Mesenteric fat pad (tissue), 1 donor: ENCODE results near the gene PEX1. TPM values are rescaled to one million over a fixed set of nuclear protein-coding genes. Genes with fewer than 3 reads are reported as not detected.
"Not testable (repeated sequence)": the region's sequence is repeated elsewhere in the genome, so short reads cannot be mapped to it uniquely, and the experiment has no call there.

Experiments
- DNase-seq: peaks from one replicate; pipeline ENCODE4 v3.0.0-alpha.2; 2020; ENCODE audit warnings: low spot score
- long read RNA-seq: library from polyadenylated mRNA; unstranded; transcript quantifications from one replicate; pipeline ENCODE4 v2.0.0, GENCODE V29; 2020
- total RNA-seq: library from RNA; stranded (reverse); fragmentation: NEBNext Ultra II Directional; extraction: Animal tissue kit (Norgen Biotek cat#: 25700); gene quantifications from one replicate; pipeline ENCODE4 v1.2.1, GENCODE V29; 2021
- donor health status: DM: yes; HTN: yes; CAD: no.

Gene PEX1
- 12.5 TPM for total RNA-seq
- long read RNA-seq, partial matches to known transcripts = 14 of 15 reads
- long read RNA-seq, other reads (novel, unspliced or antisense) = 1 of 15 reads

DNA sequence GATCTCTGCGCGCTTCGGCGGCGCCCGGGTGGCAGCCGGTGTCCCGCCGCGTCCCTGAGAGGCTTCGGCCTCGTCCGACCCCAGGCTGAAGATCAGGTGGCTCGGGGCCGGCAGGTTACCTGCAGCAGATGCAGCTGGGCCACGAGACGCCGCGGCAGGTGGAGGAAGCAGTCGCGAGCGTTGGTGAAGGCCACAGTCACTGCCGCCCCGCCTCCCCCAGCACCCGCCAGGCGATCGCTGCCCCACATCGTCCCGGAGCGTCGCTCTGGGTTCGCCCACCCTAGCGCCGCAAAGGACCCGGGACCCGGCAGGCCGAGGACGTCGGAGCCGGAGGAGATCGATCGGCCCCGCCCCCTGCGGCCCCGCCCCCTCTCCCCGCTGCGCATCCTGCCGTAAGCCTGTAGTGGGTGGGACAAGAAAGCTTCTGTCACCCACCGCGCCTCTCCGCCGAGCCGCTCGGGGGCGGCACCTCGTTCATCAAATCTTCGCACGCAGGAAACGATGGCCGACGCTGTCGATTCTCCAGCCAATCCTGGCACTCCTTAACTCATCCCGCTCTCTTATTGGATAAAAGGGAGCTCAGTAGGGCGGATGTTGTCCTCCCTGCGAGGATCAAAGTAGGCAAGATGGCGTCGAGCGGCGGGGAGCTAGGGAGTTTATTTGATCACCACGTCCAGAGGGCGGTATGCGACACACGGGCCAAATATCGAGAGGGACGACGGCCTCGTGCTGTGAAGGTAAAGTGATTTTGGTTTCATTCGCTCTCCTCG is at the start of gene PEX1, which contains the start of gene RBM48:
PEX1 (minus strand) TSS at position 333 of the 770 bp plus-strand sequence; CDS start at position 248, 85 bp downstream.
RBM48 (plus strand) TSS at position 608 of the 770 bp plus-strand sequence; CDS start at position 627, 19 bp downstream.
- DNase-seq = peak; percentile 97

DNA sequence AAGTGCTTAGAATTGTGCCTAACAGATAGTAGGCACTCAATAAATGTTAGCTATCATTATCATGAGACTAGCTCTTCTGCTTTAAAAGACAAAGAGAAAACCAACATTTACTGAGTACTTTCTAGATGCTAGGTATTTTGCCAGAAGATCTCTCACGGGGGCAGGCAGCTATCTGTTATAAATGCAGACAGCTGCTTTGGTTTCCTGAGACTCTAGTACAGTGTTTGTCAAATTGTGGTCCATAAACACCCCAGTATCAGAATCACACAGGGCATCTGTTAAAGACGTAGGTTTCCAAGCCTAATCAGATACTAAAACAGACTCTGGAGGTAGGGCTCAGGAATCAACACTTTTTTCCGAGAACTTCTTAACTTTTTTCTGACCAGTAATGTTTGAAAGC is 48.0 kb upstream of the PEX1 start:
- no peak for DNase-seq

DNA sequence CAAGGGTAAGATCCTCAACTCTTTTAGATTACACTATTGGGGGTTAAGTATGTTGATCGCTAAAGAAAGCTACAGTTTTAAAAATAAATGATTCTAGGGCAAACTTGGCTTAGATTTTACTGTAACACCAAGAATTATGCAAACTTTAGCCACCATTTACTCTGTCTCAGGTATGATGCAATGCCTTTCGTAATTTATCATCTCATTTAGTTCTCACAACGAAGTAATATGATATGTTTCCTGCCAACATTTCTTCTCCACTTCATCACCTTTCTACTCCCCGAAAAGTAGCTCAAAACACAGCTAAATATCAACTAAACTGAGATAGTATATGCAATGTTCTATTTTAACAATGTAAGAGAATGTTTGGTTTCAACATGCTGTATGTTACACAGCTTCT is 40.8 kb upstream of the PEX1 start:
- no peak for DNase-seq

- no peak for DNase-seq
Observed at GRCh38 chr7:92567460-92567859, 39.1 kb upstream of the PEX1 start.

- no peak for DNase-seq
Observed at GRCh38 chr7:92563345-92563744, 35.0 kb upstream of the PEX1 start.

DNA sequence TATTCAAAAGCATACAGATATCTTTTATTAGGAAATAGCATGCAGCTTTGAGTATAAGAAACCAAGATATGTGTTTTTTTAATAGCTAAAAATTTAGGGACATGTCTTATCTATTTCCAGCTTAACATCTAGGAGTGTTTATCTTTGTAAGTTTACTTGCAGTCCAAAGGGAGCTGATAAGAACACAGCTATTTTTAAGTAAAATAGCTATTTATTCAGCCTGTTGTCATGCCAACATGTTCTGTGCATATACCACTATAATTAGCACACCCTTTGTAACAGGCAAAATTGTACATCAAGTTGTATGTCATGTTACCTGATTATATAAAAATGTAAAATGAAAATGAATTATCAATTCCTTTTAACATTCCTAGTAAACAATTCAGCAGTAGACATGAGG is 32.3 kb upstream of the PEX1 start:
- DNase-seq = no peak

GRCh38 chr7:92557808-92558362 is 29.6 kb upstream of the PEX1 start:
- DNase-seq = no peak

GRCh38 chr7:92557249-92557648 is 28.9 kb upstream of the PEX1 start:
- no peak for DNase-seq

- DNase-seq = no peak
Observed at GRCh38 chr7:92550194-92550593, 21.9 kb upstream of the PEX1 start.

DNA sequence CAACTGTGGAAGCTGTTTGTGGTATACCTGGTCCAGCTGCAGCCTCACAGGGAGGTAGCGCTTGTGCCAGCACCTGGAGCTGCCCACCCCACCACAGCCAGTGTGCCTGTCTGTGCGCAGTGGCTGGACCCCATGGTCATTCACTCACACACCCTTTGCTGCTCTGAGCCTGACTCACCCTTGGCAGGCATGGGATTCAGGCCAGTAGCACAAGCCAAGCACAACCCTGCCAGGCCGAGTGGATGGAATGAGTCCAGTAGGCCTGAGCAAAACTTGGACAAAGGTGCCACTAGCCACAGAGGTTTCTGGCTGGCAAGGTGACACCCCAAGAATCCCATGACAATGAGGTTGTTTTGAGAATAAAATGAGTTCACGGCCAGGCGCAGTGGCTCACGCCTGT is 19.3 kb upstream of the PEX1 start:
- no peak for DNase-seq

GRCh38 chr7:92546856-92547497 is 18.7 kb upstream of the PEX1 start:
- DNase-seq = no peak

GRCh38 chr7:92545116-92545515 is 16.8 kb upstream of the PEX1 start:
- not testable (repeated sequence) for DNase-seq

DNA sequence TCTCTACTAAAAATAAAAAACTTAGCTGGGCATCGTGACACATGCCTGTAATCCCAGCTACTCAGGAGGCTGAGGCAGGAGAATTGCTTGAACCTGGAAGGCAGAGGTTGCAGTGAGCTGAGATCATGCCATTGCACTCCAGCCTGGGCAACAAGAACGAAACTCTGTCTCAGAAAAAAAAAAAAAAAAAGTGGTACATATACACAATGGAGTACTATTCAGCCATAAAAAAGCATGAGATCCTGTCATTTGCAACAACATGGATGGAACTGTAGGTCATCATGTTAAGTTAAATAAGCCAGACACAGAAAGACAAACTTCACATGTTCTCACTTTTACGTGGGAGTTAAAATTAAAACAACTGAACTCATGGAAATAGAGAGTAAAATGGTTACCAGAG is 15.2 kb upstream of the PEX1 start:
- DNase-seq = not testable (repeated sequence)

GRCh38 chr7:92534572-92534971 is 6.3 kb upstream of the PEX1 start:
- DNase-seq = no peak

GRCh38 chr7:92528958-92529264 is 591 bp upstream of the PEX1 start:
- no peak for DNase-seq

DNA sequence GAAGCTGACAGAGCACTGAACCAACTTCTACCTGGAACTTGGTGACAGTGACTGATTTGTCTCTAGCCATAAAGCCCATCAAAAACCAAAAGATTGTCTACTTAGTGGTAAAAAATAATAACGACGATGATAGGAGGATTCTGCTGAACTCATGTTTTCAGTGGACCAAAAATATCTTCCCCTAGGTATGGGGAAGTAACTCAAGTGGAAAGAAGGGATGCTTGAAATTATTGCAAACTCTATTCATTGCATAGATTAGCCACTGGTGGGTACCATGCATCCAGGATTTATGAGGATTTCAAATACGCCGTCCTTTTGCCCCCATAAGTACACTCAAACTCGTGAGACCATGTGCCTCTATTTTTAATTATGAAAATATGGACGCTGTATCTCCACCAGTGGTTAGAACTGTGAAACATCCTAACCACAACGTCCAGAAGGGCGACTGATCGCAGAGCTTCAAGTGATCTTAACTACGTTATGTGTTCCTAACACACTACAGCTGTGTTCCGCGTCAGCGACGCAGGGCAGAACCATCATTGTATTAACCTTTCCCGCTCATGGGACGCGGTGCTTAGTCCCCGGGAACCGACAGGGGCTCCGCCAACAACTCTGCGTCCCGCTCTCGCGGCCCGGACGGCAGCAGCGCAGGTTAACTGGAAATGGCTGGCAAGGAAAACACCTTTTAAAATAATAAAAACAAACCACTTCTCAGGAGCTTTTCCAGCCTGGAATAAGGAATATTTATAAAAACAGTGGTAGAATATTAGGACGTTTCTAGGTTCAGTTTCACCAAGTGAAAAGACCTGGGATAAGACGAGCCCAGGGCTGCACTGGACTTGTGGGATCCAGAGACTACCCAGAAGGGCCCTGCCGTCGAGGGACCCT is 776 bp downstream of the PEX1 start:
- DNase-seq = no peak

- no peak for DNase-seq
Observed at GRCh38 chr7:92523110-92523509, 5.2 kb downstream of the PEX1 start.

- no peak for DNase-seq
Observed at GRCh38 chr7:92520024-92520423, 8.3 kb downstream of the PEX1 start.

- no peak for DNase-seq
Observed at GRCh38 chr7:92517631-92518030, 10.7 kb downstream of the PEX1 start.

DNA sequence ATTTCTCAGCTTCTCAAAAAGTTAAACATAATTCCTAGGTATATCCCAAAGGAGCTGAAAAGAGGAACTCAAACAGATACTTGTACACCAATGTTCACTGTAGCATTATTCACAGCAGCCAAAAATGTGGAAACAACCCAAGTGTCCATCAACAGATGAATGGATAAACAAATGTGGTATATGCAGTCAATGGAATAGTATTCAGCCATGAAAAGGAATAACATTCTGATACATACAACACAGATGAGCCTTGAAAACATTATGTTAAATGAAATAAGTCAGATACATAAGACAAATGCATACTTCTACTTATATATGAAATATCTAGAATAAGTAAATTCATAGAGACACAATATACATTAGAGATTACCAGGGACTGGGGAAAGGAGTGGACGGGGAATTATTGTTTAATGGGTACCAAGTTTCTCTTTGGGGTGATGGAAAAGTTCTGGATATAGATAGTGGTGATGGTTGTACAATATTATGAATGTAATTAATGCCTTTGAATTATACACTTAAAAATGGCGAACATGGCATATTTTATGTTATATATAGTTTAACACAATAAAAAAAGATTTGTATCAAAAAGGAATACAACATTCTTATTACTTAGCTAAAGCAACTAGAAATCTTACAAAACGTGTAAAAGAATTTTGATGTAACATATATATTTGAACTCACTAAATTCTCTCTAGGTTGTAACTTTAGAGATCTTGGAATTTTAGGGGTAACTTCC is 15.0 kb downstream of the PEX1 start:
- DNase-seq = no peak

- no peak for DNase-seq
Observed at GRCh38 chr7:92508946-92509345, 19.4 kb downstream of the PEX1 start.
